WERI-Rb-1 (cell line): ENCODE data around the gene IMMP2L.

Source experiments
- DNase-seq: peaks from one replicate; pipeline ENCODE4 v3.0.0-alpha.2; 2020
- H3K27ac ChIP-seq: fragments of 250-450 bp; sonication (Bioruptor Pico); 2 replicates; pipeline ENCODE4 v1.5.1; 2020; ENCODE audit warnings: mild to moderate bottlenecking, moderate library complexity
- H3K27me3 ChIP-seq: fragments of 250-450 bp; sonication (Bioruptor Pico); 2 replicates; pipeline ENCODE4 v1.5.1; 2021; ENCODE audit warnings: mild to moderate bottlenecking, low read depth, moderate library complexity; ENCODE audit not compliant: insufficient read depth, severe bottlenecking
- H3K36me3 ChIP-seq: fragments of 250-450 bp; sonication (Bioruptor Pico); 2 replicates; pipeline ENCODE4 v1.5.1; 2020; ENCODE audit warnings: mild to moderate bottlenecking, moderate library complexity
- H3K4me3 ChIP-seq: 2 replicates; pipeline ENCODE4 v1.5.1; 2011; ENCODE audit warnings: low read depth, mild to moderate bottlenecking, control low read depth, low read length
- H3K9me3 ChIP-seq: fragments of 250-450 bp; sonication (Bioruptor Pico); 2 replicates; pipeline ENCODE4 v1.5.1; 2021; ENCODE audit warnings: mild to moderate bottlenecking, moderate library complexity; ENCODE audit not compliant: severe bottlenecking
- CTCF ChIP-seq: IDR thresholded peaks from 2 replicates; pipeline ENCODE4 v1.5.1; 2011; ENCODE audit warnings: low read depth, mild to moderate bottlenecking, control low read depth, inconsistent platforms, low read length

IMMP2L gene

DNA sequence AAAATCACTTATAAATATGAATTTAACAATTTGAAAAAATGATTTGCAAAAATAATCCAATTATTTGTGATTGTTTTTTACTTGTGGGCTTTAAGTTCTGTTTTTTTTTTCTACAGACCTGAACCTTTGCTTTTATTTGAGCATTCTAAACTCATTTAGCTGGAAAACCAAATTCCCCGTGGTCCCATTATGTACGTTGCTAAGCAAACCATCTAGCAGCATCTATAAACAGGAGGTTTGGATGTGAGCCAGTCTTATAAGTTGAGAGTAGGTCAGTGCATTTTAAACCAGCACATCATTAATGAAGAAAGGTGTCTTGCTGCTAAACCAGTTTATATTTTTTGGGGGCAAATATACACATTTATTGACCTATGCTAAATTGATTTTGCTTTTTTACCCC is 394.1 kb downstream of the IMMP2L start:
- Histone ChIP-seq H3K9me3 (no peaks in the 10 kb centered on the region), H3K36me3 (no peaks in the 10 kb centered on the region), H3K27ac (no peak overlapping the region), H3K4me3 (no peak overlapping the region), H3K27me3 (no peaks in the 10 kb centered on the region)
- no peak for DNase-seq
- TF ChIP-seq CTCF, result no peak

DNA sequence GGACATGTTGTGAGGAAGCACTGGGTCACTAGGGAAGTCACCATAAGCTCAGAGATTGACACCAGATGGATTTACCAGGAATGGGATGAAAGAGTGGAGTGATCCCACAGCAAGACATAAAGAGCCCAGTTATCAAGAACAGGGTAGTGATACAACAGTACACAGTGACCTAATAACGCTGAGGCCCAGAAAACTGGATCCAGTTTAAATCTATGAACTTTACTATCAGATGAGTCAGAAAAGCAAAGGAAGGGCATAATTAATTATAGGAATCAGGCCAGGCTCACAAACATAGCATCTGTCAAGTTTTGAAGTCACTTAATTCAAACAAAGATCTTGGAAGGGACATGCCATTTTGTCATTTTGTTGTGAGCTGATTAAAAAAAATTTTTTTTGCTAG is 397.9 kb downstream of the IMMP2L start:
- no peak for DNase-seq
- TF ChIP-seq CTCF, result no peak
- Histone ChIP-seq H3K27me3 (no peaks in the 10 kb centered on the region), H3K9me3 (no peaks in the 10 kb centered on the region), H3K4me3 (no peak overlapping the region), H3K36me3 (no peaks in the 10 kb centered on the region), H3K27ac (no peak overlapping the region)

DNA sequence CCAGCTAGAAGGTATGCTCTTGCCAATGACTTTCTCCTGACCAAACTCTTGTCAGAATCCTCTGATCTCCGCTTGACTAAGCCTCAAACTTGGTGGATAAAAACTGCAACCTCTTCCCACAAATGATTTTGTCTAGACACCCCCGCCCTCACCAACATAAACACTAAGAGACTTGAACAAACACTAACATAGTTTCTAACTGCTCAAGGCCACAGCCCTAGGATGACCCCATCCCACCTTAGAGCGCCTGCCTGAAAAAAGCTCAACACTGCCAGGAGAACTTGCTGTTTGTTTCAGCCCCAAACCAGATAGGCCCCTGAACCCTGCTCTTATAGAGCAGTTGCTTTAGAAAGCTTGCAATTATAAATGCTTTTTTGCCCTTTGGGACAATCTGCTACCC is 399.6 kb downstream of the IMMP2L start:
- no peak overlapping the region for H3K4me3 ChIP-seq
- H3K36me3 ChIP-seq, result no peaks in the 10 kb centered on the region
- no peak for DNase-seq
- no peak for TF ChIP-seq CTCF
- no peaks in the 10 kb centered on the region for H3K9me3 ChIP-seq
- no peaks in the 10 kb centered on the region for H3K27me3 ChIP-seq
- no peak overlapping the region for H3K27ac ChIP-seq

DNA sequence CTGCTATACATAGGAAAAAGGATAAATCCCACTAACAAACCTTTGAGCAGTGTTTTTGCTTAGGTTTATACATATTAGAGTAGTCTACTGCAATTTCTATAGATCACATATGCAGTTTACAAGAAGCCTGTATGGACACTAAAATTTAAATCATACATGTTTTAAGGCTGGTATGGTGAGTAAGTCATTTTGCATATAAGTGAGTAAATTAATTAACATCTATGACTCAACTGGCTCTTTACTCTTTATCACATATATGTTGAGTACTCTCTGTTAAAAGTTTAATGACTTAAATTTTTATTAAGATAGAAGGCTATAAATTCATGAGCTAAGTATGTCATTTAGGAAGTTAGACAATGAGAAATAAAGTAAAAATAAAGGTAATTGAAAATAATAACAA is 402.0 kb downstream of the IMMP2L start:
- Histone ChIP-seq H3K36me3 (no peaks in the 10 kb centered on the region), H3K4me3 (no peak overlapping the region), H3K27ac (no peak overlapping the region), H3K9me3 (no peaks in the 10 kb centered on the region), H3K27me3 (no peaks in the 10 kb centered on the region)
- TF ChIP-seq CTCF, result no peak
- DNase-seq, result no peak

DNA sequence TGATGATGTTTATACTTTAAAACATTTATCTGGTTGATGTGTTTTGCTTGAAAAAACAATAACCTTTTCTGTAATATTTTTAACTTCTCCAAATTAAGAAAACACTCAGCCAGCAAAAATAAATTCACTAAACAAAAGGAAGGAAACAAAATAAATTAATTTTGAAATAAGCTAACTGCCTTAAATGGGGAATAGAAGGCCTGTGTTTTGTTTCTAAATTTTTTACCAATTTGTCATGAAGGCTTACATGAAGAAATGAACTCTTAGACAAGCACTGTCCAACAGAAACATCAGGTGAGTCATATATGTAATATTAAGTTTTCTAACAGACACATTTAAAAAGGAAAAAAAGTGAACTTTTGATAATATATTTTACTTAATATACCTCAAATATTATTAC is 402.9 kb downstream of the IMMP2L start:
- no peaks in the 10 kb centered on the region for H3K36me3 ChIP-seq
- TF ChIP-seq CTCF, result no peak
- H3K9me3 ChIP-seq, result no peaks in the 10 kb centered on the region
- no peak for DNase-seq
- no peak overlapping the region for H3K27ac ChIP-seq
- no peak overlapping the region for H3K4me3 ChIP-seq
- no peaks in the 10 kb centered on the region for H3K27me3 ChIP-seq

DNA sequence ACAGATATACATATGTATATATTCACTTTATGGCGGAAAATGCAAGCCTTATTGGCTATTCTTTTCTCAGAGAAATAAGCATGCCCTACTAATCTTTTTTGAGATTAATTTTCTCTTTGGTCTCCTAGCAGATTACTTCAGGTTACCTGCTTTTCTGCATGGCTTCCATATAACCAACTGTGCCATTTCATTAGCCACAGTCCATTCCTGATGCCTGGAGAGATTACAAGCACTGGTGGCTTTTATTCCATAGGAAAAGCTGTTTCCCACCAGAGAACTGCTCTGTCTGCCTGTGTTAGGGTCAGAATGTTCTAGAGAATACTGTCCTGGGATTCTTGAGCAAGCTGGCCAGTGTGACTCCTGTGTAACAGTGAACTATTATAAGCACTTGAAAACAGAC is 411.6 kb downstream of the IMMP2L start:
- no peak for TF ChIP-seq CTCF
- Histone ChIP-seq H3K27ac (no peak overlapping the region), H3K36me3 (no peaks in the 10 kb centered on the region), H3K9me3 (no peaks in the 10 kb centered on the region), H3K27me3 (no peaks in the 10 kb centered on the region), H3K4me3 (no peak overlapping the region)
- no peak for DNase-seq
